Erythroblast (primary cell): ENCODE measurements around the gene MARK3.

Experiments
- DNase-seq, 2 experiments: peaks; one replicate each; lab custom pipeline; 2025; lab: John Stamatoyannopoulos, UW
- GATA1 ChIP-seq: IDR thresholded peaks from 2 replicates; pipeline ENCODE4 v1.6.1; 2011; ENCODE audit warnings: low read depth, mild to moderate bottlenecking, control low read depth, low read length, moderate library complexity
- POLR2A ChIP-seq: IDR thresholded peaks from 2 replicates; pipeline ENCODE4 v1.6.1; 2011; ENCODE audit warnings: mild to moderate bottlenecking, low read length

MARK3 gene

GRCh38 chr14:103533137-103533998 is 148.2 kb downstream of the MARK3 start:
- no peak for DNase-seq

DNA sequence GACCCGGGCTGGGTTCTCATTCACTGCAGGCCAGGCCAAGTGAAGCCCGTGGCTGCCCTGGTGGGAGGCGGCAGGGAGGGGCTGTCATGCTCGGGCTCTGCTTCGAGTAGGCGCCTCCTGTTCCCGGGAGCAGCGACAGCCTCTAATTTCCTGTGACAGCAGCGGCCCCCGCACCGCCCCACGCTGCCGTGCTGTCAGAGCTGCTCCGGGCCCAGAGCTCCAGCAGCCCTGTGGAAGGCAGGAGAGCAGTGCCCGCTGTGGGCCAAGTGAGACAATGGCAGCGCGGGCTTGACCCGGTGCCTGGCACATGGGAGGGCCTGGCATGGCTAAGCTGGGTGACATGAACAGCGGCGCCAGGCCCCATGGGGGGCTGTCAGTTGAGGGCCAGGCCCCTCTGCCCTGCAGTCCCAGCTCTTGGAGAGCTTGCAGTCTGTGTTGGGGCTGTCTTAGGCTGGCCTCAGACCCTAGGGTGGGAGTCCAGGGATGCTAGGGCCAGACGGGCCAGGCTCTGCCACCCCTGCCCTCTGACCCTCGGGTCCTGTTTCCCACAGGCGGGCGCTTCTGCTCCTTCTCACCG is 148.9 kb downstream of the MARK3 start:
- no peak for DNase-seq
- TF ChIP-seq GATA1 (no peak), POLR2A (no peak)

More at GRCh38 chr14:103533137-103533998, 148.2 kb downstream of the MARK3 start:
- TF ChIP-seq GATA1 (no peak), POLR2A (no peak)

DNA sequence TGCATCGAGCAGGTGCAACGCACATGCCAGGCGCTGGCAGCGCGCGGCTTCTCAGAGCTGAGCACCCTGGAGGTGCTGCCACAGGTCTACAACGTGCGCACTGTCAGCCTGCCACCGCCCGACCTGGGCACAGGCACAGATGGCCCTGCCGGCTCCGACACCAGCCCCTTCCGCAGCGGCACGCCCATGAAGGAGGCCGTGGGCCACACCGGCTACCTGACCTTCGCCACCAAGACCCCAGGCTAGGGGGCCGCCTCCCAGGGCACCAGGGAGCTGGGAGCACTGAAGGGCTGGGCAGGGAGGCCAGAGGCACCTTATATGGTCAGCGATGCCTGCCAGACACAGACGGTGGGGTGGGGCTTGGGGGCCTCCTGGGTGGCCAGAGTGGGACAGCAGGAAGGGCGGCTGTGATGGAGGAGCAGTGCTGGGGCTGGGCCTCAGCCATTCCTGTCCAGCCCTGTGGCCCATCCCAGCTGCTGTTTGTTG is 149.4 kb downstream of the MARK3 start:
- no peak for TF ChIP-seq GATA1
- TF ChIP-seq POLR2A = no peak
- DNase-seq = no peak

- no peak for TF ChIP-seq GATA1
- no peak for TF ChIP-seq POLR2A
- DNase-seq = no peak
These were observed 150.1 kb downstream of the MARK3 start for GRCh38 chr14:103535081-103535890.

- DNase-seq = no peak
- TF ChIP-seq POLR2A = no peak
- no peak for TF ChIP-seq GATA1
These were observed 150.8 kb downstream of the MARK3 start for GRCh38 chr14:103535891-103536565.

GRCh38 chr14:103536693-103537092 is 151.5 kb downstream of the MARK3 start:
- no peak for DNase-seq
- no peak for TF ChIP-seq POLR2A
- no peak for TF ChIP-seq GATA1

DNA sequence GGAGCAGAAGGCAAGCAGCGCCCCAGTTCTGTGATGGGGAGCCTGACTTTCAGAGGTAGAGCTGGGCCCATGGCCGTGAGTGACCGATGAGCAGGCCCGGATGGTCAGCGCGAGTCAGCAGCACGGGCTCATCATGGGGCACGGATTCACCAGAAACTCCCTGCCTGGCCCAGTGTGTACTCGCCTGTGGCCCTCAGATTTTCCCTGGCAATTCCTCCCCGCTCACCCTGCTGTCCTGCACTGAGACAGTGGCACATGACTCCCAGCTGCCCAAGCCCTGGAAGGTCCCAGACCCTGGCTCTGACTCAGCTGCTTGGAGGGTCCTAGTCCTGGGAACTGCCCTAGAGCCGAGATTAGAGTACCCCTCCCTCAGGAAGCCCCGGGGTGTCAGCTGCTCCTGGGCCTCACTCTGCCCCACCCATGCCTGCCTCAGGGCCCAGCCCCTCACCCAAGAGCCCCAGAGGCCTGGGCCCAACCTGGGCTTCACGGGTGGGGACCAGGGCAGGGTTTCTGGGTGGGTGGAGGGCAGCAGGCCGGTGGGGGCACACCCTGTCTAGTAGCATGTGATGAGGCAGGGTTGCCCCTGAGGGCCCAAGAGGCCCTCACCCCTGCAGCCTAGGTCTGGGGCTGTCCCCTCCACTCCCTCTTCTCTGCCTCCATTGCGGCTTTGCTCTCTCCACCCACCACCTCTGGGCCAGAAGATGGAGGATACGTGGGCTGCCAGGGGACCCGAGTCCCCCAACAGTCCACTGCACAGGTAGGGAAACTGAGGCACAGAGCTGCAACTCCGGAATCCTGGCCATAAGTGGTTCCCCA is 152.2 kb downstream of the MARK3 start:
- TF ChIP-seq GATA1 (no peak), POLR2A (peak; percentile 14)
- DNase-seq = no peak

GRCh38 chr14:103538291-103539055 is 153.3 kb downstream of the MARK3 start:
- DNase-seq = no peak
- no peak for TF ChIP-seq GATA1
- no peak for TF ChIP-seq POLR2A

- no peak for DNase-seq
- TF ChIP-seq GATA1 = no peak
- TF ChIP-seq POLR2A = no peak
These were observed 154.0 kb downstream of the MARK3 start for GRCh38 chr14:103539056-103539825.

- DNase-seq = no peak
- no peak for TF ChIP-seq POLR2A
- no peak for TF ChIP-seq GATA1
These were observed 155.8 kb downstream of the MARK3 start for GRCh38 chr14:103540821-103541708.
